Measurements from ENCODE around the gene C17orf67.

GRCh38 chr17:56861899-56862298 lies 28.2 kb upstream of the C17orf67 start:
- TF ChIP-seq CTCF (IDR thresholded peaks at IDR 0.05; ENCODE audit: insufficient read depth, low read length, poor library complexity, severe bottlenecking): no peak
- no peak for TF ChIP-seq EZH2phosphoT487 (conservative IDR thresholded peaks at IDR 0.05; ENCODE audit: low read length)
